ENCODE results near the gene HLA-DRB1. TPM values are rescaled to one million over a fixed set of nuclear protein-coding genes. Genes with fewer than 3 reads are reported as not detected.

HLA-DRB1 gene
- total RNA-seq, 1 experiment from 2014 or later, result not detected

DNA sequence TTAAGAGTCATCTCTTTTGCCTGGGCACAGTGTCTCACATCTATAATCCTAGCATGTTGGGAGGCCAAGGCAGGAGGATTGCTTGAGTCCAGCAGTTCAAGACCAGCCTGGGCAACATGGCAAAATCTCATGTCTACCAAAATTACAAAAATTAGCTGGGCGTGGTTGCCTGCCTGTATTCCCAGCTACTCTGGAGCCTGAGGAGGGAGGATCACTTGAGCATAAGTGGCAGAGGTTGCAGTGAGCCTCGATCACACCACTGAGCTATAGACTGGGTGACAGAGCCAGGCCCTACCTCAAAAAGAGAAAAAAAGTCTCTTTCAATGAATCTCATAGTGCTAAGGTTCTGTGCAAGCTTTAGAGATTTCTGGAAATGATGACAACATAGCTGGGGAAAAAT is 1.5 kb downstream of the HLA-DRB1 start:
- Mint-ChIP-seq H3K27me3 (ENCODE audit: insufficient read depth, unreplicated experiment) (peaks cover 49% of the 10 kb centered on the region), H3K4me1 (ENCODE audit: insufficient read depth, unreplicated experiment) (no peaks in the 10 kb centered on the region), H3K36me3 (ENCODE audit: insufficient read depth, unreplicated experiment) (no peaks in the 10 kb centered on the region), H3K27ac (ENCODE audit: low read depth, unreplicated experiment) (no peak overlapping the region), H3K4me3 (ENCODE audit: unreplicated experiment) (no peak overlapping the region), H3K9me3 (ENCODE audit: unreplicated experiment) (peaks cover 7% of the 10 kb centered on the region)
- BruUV-seq (replicated peaks), result no TSS peak
- ChIA-PET CTCF (interaction anchor here (1.3 kb wide), 1 partner anchor 175 kb away, joined by 3 read pairs; no protein-coding TSS in a partner anchor), POLR2A (no interaction called here)
- intact Hi-C loops (cut with micrococcal nuclease), result no loop called here
- no peak for DNase-seq (ENCODE audit: unreplicated experiment)
- TF ChIP-seq CTCF (IDR thresholded peaks at IDR 0.05; ENCODE audit: unreplicated experiment), result no peak

- no TSS peak for BruUV-seq (replicated peaks)
- Mint-ChIP-seq H3K27me3 (ENCODE audit: insufficient read depth, unreplicated experiment) (peaks cover 61% of the 10 kb centered on the region), H3K36me3 (ENCODE audit: insufficient read depth, unreplicated experiment) (no peaks in the 10 kb centered on the region), H3K9me3 (ENCODE audit: unreplicated experiment) (peaks cover 7% of the 10 kb centered on the region), H3K4me1 (ENCODE audit: insufficient read depth, unreplicated experiment) (no peaks in the 10 kb centered on the region), H3K4me3 (ENCODE audit: unreplicated experiment) (no peak overlapping the region), H3K27ac (ENCODE audit: low read depth, unreplicated experiment) (no peak overlapping the region)
- POLR2A ChIA-PET, result no interaction called here
- CTCF ChIA-PET, result no interaction called here
- intact Hi-C loops (cut with micrococcal nuclease), result no loop called here
- no peak for DNase-seq (ENCODE audit: unreplicated experiment)
- no peak for TF ChIP-seq CTCF (IDR thresholded peaks at IDR 0.05; ENCODE audit: unreplicated experiment)
Measured at GRCh38 chr6:32583527-32583898, 6.1 kb downstream of the HLA-DRB1 start.

GRCh38 chr6:32581315-32582095 is 8.1 kb downstream of the HLA-DRB1 start:
- Mint-ChIP-seq H3K36me3 (ENCODE audit: insufficient read depth, unreplicated experiment) (no peaks in the 10 kb centered on the region), H3K4me1 (ENCODE audit: insufficient read depth, unreplicated experiment) (no peaks in the 10 kb centered on the region), H3K27me3 (ENCODE audit: insufficient read depth, unreplicated experiment) (peaks cover 53% of the 10 kb centered on the region), H3K27ac (ENCODE audit: low read depth, unreplicated experiment) (no peak overlapping the region), H3K9me3 (ENCODE audit: unreplicated experiment) (peaks cover 4% of the 10 kb centered on the region), H3K4me3 (ENCODE audit: unreplicated experiment) (no peak overlapping the region)
- no peak for TF ChIP-seq CTCF (IDR thresholded peaks at IDR 0.05; ENCODE audit: unreplicated experiment)
- no TSS peak for BruUV-seq (replicated peaks)
- ChIA-PET CTCF (no interaction called here), POLR2A (no interaction called here)
- intact Hi-C loops (cut with micrococcal nuclease), result no loop called here
- DNase-seq (ENCODE audit: unreplicated experiment), result no peak

GRCh38 chr6:32580593-32580992 is 9.1 kb downstream of the HLA-DRB1 start:
- POLR2A ChIA-PET, result no interaction called here
- H3K27me3 Mint-ChIP-seq (ENCODE audit: insufficient read depth, unreplicated experiment), result peaks cover 44% of the 10 kb centered on the region
- H3K36me3 Mint-ChIP-seq (ENCODE audit: insufficient read depth, unreplicated experiment), result no peaks in the 10 kb centered on the region
- TF ChIP-seq CTCF (IDR thresholded peaks at IDR 0.05; ENCODE audit: unreplicated experiment), result no peak
- CTCF ChIA-PET, result no interaction called here
- no peak for DNase-seq (ENCODE audit: unreplicated experiment)
- H3K27ac Mint-ChIP-seq (ENCODE audit: low read depth, unreplicated experiment), result no peak overlapping the region
- no TSS peak for BruUV-seq (replicated peaks)
- intact Hi-C loops (cut with micrococcal nuclease), result no loop called here
- H3K9me3 Mint-ChIP-seq (ENCODE audit: unreplicated experiment), result no peaks in the 10 kb centered on the region
- no peaks in the 10 kb centered on the region for H3K4me1 Mint-ChIP-seq (ENCODE audit: insufficient read depth, unreplicated experiment)
- no peak overlapping the region for H3K4me3 Mint-ChIP-seq (ENCODE audit: unreplicated experiment)
